Measurements from ENCODE around the gene SMIM8. TPM values are rescaled to one million over a fixed set of nuclear protein-coding genes. Genes with fewer than 3 reads are reported as not detected.

The SMIM8 gene
- 5.8 and 6.6 TPM in 2 replicates for total RNA-seq (2021)
- long read RNA-seq, transcript SMIM8-201 (3 exons, 2,405 nt), result major isoform, 18 of 24 reads
- long read RNA-seq, partial matches to known transcripts, result 2 of 24 reads
- long read RNA-seq, other reads (novel, unspliced or antisense), result 4 of 24 reads

- TF ChIP-seq CTCF (conservative IDR thresholded peaks at IDR 0.05), result peak; percentile 100
- no peak within 1 kb of the TSS for H3K27ac ChIP-seq (ENCODE audit: insufficient read length, low read depth, low read length)
- H3K18ac ChIP-seq (ENCODE audit: insufficient read length, low read depth, low read length), result peak within 1 kb of the TSS; percentile 88
- H3K14ac ChIP-seq (ENCODE audit: insufficient read depth, low read length), result peak within 1 kb of the TSS; percentile 94
- no CpG with 5 or more reads among the region's 60 CpGs for WGBS (ENCODE audit: extremely low coverage, insufficient read length, low lambda C conversion rate)
- H2AK5ac ChIP-seq (ENCODE audit: insufficient read length, low read length), result no peak within 1 kb of the TSS
- peak within 1 kb of the TSS; percentile 41 for H2BK12ac ChIP-seq (ENCODE audit: insufficient read length, low read depth, low read length)
- no peak within 1 kb of the TSS for H2BK5ac ChIP-seq (ENCODE audit: insufficient read length, low read length)
- peaks cover 7 to 8% of the 10 kb centered on the region in 2 experiments for H3K4me1 Mint-ChIP-seq
- no peak within 1 kb of the TSS for H2BK20ac ChIP-seq (ENCODE audit: low read depth, low read length, poor library complexity, severe bottlenecking)
- peak within 1 kb of the TSS; percentile 92 to 95 (median 93) for H3K27ac Mint-ChIP-seq
- no peaks in the 10 kb centered on the region for H3K79me2 ChIP-seq (ENCODE audit: insufficient read depth, low read length)
- DNase-seq, result peak; percentile 90
- no peaks in the 10 kb centered on the region for H4K20me1 ChIP-seq (ENCODE audit: control insufficient read depth, insufficient read depth, insufficient read length)
- H3K36me3 Mint-ChIP-seq (ENCODE audit: insufficient read depth in 1 of 3, low read depth in 3 of 3), result peaks cover 5 to 8% (median 6%) of the 10 kb centered on the region in 3 experiments; a peak in 5 of 7 replicates
- H3K23ac ChIP-seq (ENCODE audit: insufficient read length, low read depth, low read length), result no peak within 1 kb of the TSS
- H3K9me3 ChIP-seq (ENCODE audit: control insufficient read depth, low read depth, low read length), result no peaks in the 10 kb centered on the region
- no peak within 1 kb of the TSS for H4K5ac ChIP-seq (ENCODE audit: insufficient read length, low read depth, low read length)
- no peak within 1 kb of the TSS for H3T11ph ChIP-seq (ENCODE audit: low read length)
- H3K4ac ChIP-seq (ENCODE audit: low read depth, low read length), result no peak within 1 kb of the TSS
- H3K56ac ChIP-seq (ENCODE audit: insufficient read length, low read depth, low read length), result no peak within 1 kb of the TSS
- peak within 1 kb of the TSS; percentile 90 for H3K4me2 ChIP-seq (ENCODE audit: insufficient read depth, insufficient read length, low read length)
- H3K4me3 Mint-ChIP-seq, result peak within 1 kb of the TSS; percentile 91 to 94
- H2BK15ac ChIP-seq (ENCODE audit: low read depth, low read length), result no peak within 1 kb of the TSS
- H3K79me1 ChIP-seq (ENCODE audit: insufficient read depth, low read depth, low read length, poor library complexity, severe bottlenecking), result no peaks in the 10 kb centered on the region
- peaks cover 6 to 12% of the 10 kb centered on the region in 2 experiments; a peak in 4 of 5 replicates for H3K9me3 Mint-ChIP-seq
- H2AFZ ChIP-seq (ENCODE audit: low read length), result peak within 1 kb of the TSS; percentile 57
- peak within 1 kb of the TSS; percentile 98 for H3K9ac ChIP-seq (ENCODE audit: extremely low read depth, insufficient read length, low read length)
- H3K27me3 Mint-ChIP-seq (ENCODE audit: low read depth), result peaks cover 2% of the 10 kb centered on the region; the same call in 1 of the 2 replicates
- H4K8ac ChIP-seq (replicated peaks; ENCODE audit: insufficient read length, low read depth, low read length), result no peak within 1 kb of the TSS
- H3K23me2 ChIP-seq (ENCODE audit: insufficient read length, low read depth, low read length, poor library complexity, severe bottlenecking), result no peaks in the 10 kb centered on the region
- H3K27me3 ChIP-seq (ENCODE audit: insufficient read depth, low read length), result no peaks in the 10 kb centered on the region
- no peaks in the 10 kb centered on the region for H3K4me1 ChIP-seq (ENCODE audit: insufficient read depth, low read length)
- no peak within 1 kb of the TSS for H4K91ac ChIP-seq (ENCODE audit: insufficient read length, low read depth, low read length)
- H2BK120ac ChIP-seq (ENCODE audit: low read depth, low read length, poor library complexity, severe bottlenecking), result no peak within 1 kb of the TSS
Observed at GRCh38 chr6:87322304-87323212, at the start of gene SMIM8. SMIM8 (plus strand) TSS chr6:87322588; CDS start chr6:87337032, 14,444 bp downstream.

All from H9 (cell line).